B cell (primary cell): Measurements from ENCODE around the gene PAPSS2.

Experiments used
- EZH2 ChIP-seq: IDR thresholded peaks from 2 replicates; pipeline ENCODE4 v1.6.1; 2012; ENCODE audit warnings: borderline replicate concordance, low read depth, mild to moderate bottlenecking, moderate library complexity, low read length; ENCODE audit not compliant: insufficient read depth, poor library complexity, severe bottlenecking
- TF ChIP-seq, protein P1 (sequence below): fragments of 200-600 bp; IDR thresholded peaks from one replicate; pipeline ENCODE4 v1.8.0; 2022; ENCODE audit warnings: antibody characterized with exemption, mild to moderate bottlenecking

DNA sequence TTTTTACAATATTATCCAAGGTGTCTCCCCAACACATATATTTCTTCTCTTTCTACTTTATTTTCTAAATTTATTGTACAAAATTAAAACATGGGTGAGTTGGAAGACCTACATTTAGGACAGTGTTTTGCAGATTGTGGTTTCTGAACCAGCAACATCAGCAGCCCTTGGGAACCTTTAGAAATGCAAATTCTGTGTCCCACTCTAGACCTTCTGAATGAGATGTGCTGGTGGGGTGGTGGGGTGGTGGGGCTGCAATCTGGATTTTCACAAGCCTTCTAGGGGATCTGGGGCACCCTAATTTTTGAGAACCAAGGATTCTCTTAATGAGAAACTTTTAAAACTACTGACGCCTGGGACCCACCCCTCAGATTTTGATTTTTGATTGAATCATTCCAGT is 7.4 kb upstream of the PAPSS2 start:
- TF ChIP-seq, protein P1, sequence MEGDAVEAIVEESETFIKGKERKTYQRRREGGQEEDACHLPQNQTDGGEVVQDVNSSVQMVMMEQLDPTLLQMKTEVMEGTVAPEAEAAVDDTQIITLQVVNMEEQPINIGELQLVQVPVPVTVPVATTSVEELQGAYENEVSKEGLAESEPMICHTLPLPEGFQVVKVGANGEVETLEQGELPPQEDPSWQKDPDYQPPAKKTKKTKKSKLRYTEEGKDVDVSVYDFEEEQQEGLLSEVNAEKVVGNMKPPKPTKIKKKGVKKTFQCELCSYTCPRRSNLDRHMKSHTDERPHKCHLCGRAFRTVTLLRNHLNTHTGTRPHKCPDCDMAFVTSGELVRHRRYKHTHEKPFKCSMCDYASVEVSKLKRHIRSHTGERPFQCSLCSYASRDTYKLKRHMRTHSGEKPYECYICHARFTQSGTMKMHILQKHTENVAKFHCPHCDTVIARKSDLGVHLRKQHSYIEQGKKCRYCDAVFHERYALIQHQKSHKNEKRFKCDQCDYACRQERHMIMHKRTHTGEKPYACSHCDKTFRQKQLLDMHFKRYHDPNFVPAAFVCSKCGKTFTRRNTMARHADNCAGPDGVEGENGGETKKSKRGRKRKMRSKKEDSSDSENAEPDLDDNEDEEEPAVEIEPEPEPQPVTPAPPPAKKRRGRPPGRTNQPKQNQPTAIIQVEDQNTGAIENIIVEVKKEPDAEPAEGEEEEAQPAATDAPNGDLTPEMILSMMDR, result no peak
- TF ChIP-seq EZH2, result no peak
